ENCODE results near the gene DNAJA2. TPM values are rescaled to one million over a fixed set of nuclear protein-coding genes. Genes with fewer than 3 reads are reported as not detected.

Gene DNAJA2
- total RNA-seq, 1 donor from 2014 or later: 95.7 TPM

DNA sequence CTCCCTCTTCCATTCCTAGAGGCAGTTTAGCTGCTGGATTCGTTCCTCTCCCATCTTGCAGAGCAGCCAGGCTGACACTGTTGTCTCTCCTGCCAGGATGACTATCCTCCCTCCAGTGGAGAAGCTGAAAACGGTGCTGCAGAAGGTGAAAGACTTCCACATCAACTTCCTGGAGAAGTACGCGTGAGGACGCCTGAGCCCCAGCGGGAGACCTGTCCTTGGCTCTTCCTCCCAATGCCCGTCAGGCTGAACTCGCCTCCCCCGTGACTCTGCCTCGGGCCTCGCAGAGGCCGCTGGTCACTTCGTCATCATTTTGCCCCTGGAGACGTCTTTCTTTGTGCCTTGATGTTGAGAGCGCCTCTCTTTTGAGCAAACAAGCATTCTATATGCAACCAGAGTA is 44.7 kb downstream of the DNAJA2 start:
- no peak for DNase-seq (ENCODE audit: low read depth)

DNA sequence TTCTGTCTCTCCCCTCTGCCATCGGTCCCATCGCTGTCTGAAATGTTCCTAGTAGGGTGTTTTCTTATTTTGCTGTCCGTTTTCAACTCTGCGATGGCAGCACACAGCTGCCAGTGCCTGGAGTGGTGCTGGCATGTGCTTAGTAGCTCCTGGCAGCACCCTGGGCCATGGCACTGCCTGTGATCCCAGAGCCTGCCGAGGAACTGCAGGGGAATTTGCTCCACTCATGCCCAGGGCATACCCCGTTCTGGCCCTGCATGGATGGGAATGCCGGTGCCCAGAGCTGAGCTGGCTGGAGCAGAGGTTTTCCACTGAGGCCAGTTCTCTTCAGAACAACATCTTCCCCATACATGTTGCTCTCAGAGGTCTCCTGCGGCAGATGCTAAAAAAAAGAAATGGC is 46.2 kb downstream of the DNAJA2 start:
- no peak for DNase-seq (ENCODE audit: low read depth)

DNA sequence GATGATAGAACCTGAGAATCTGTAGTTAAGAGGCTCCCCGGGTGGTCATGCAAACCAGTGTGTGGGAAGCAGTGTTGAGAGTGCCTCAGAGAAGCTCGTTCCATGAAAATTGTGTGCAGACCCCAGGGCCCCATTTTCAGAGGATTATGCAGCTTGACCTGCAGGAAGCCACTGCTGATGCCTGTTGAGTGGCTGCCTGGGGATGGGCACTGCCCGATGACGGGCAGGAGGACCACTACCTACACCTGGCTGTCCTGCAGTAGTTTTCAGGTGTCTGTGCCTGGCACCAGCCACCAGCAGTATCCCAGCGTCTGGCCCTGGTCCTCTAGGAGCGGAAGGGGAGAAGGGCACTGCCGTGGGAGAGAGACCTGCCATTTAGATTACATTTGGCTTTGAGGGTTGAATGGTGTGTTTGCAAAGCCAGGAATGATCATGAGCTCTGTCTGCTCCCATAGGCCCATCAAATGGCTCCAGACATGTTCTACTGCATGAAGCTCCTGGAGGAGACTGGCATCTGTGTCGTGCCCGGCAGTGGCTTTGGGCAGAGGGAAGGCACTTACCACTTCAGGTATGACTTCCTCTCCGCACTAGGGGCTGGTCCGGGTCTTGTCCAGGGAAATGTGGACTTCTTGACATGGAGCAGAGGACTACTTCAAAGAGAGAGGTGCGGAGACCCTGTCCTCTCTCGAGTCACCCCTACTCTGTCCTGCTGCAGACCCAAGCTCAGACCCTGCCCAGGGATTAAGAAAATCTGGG is 46.8 kb downstream of the DNAJA2 start:
- DNase-seq (ENCODE audit: low read depth): no peak

DNA sequence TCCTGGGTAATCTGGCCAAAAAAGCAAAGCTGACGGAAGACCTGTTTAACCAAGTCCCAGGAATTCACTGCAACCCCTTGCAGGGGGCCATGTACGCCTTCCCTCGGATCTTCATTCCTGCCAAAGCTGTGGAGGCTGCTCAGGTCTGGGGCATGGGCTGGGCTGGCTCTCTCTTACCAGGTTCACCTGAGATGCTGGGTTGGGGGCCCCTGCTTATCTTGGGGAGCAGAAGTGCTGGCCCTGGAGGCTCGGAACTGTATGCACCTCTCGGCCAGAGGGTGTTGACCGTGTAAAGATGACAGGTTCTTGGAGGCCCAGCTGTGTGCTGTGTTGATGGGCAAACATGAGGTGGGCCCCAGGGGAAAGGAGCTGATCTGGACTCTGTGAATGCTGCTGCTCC is 49.1 kb downstream of the DNAJA2 start:
- no peak for DNase-seq (ENCODE audit: low read depth)

DNA sequence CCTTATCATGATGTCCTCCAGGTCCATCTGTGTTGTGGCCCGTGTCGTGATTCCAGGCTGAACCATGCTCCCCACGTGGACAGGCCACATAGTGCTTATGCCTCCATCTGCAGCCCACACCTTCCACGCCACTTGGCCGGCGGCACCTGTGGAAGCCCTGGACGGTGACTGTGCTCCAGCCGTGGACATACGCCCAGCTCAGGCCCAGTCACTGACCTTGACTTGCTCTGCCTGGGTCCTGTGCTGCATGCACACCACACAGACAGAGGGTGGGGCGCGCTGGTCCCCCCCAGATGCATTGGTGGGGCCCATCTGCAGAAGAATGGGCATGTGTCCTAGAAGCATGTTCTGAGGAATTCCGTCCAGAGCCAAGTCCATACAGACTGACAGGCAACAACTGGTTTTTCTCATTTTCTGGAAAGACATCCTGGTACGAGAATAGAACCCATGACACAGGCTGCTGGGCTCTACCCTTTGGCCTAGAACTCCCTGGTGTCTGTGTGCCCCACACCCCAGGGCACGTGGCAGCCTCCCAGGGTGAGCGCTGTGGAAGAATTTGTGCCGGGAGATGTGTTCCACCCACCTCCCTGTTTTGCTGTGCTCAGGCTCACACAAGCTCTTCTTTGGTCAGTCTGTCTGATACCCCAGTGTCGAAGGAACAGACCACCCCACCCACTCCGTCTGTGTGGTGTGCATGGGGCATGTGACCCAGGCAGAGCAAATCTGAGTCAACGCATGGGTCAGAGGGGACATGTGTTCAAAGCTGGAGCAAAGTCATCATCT is 49.8 kb downstream of the DNAJA2 start:
- DNase-seq (ENCODE audit: low read depth): no peak

DNA sequence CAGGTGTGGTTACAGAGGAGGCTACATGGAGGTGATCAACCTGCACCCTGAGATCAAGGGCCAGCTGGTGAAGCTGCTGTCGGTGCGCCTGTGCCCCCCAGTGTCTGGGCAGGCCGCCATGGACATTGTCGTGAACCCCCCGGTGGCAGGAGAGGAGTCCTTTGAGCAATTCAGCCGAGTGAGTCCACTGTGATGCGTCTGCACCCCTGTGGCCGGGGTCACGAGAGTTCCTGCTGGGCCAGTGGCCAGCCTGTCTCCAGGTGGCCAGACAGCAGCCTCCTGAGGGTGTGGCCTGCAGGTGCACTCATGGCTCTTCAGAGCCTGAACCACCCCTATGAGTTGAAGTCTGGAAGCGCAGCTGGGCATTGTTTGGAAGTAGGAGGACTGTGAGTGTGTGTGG is 51.2 kb downstream of the DNAJA2 start:
- DNase-seq (ENCODE audit: low read depth): no peak

DNA sequence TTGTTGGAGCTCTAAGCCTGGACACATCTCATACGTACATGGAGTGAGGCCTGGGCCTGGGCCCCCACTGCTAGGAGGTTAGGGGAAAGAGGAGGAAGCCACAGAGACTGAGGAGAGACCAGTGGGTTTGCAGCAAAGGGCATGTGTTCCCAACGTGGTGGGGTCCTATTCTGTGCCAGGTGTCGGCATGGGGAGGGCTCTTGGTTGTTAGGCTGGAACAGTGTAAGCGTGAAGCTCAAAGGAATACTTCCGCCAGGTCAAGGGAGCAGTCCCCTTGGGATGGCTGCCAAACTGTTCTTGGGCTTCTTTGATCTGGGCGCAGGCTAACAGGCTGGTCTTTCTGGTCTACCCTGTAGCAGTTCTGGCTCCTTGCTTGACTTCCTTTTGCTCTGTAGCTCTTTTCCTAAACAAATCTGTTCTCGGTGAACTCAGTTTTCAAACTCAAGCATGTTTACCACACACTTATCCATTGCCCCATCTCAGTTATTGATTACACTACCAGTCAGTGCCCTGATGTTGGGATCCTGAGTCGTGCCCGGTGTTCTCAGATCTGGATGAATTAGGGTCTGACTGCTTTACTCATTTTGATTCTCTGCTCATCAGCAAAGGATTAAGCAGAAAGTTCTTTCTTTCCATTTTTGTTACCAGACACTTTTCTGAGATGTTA is 52.9 kb downstream of the DNAJA2 start:
- DNase-seq (ENCODE audit: low read depth): peak; percentile 4

DNA sequence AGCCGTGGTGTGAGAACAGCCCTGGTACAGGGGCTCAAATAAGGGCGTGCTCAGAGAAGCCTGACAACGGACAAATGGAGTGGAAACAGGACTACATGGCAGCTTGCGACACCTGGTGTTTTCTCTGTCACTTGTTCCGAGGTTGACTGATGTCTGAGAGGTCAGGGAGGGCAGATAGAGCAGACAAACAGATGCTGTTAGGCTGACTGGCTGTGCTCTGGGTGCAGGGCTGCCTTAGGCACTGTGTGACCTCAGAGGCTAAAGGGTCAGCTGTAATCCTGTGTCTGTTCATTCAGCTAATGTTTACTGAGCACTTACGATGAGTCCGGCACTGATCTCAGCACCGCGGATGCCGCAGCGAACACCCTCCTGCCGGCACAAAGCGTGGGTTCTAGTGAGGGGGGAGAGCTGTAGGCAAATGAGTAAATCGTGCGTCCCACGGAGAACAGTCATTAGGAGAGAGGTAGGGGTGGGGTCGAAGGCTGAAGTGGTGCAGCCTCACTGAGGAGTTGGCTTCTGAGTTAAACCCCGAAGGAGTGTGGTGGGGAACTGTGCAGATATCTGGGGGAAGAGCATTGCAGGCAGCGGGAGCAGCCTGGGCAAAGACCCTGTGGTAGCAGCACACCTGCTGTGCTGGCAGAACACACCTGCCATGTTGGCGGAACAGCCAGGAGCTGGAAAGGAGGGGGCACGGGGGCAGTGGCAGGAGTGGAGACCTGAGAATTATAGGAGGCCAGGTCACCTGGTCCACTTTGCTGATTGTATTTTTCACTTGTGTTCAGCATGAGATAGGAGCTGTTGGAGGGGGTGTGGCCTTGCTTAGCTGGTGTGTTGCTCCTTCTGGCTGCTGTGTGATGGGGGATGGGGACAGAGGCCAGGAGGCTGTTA is 54.3 kb downstream of the DNAJA2 start:
- DNase-seq (ENCODE audit: low read depth): no peak

DNA sequence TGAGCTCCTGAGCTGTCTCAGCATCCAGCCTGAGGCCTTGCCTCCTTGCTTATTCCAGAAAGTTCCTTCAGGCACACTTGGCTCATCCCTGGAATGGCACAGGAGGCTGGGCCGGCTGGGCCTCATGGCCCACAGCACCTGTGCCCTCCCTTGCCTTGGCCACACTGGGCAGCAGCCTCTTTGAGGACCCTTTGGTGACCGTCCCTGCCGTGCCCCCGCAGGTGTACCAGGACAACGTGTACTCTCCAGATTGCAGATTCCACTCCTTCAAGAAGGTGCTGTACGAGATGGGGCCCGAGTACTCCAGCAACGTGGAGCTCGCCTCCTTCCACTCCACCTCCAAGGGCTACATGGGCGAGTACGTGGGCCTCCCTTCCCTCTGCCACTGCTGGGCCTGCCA is 55.1 kb downstream of the DNAJA2 start:
- DNase-seq (ENCODE audit: low read depth): no peak

DNA sequence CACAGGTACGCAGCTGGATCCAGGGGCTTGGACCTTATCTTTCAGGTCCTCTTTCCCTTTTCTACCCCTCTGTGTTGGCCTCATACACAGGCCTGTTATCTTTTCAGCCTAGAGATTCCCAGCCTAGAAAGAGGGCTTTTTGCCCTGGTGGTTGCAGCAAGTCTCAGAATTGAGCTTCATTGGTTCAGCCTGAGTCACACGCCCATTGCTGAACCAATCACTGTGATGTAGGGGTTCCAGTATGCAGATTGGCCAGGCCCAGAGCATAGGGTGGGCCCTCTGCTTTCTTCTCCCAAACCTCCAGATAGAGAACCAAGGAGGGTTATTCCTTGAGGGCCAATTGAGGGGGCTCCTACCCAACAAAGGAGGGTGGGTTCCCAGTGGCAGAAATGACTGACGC is 56.5 kb downstream of the DNAJA2 start:
- no peak for DNase-seq (ENCODE audit: low read depth)

DNA sequence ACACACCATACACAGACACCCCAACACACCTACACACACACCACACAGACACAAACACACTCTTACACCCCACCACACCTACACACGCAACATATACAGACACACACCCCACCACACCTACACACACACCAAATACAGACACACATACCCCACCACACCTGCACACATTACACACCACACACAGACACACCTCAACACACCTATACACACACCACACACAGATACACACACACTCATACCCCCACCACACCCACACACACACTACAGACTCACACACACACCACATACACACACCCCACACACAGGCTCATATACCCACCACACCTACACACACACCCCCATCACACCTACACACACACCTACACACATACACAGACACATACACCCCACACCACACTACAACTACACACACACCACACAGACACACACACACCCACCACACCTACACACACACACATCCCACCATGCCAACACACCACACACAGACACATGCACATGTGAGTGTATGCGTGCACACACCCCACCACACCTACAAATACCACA is 57.9 kb downstream of the DNAJA2 start:
- no peak for DNase-seq (ENCODE audit: low read depth)

DNA sequence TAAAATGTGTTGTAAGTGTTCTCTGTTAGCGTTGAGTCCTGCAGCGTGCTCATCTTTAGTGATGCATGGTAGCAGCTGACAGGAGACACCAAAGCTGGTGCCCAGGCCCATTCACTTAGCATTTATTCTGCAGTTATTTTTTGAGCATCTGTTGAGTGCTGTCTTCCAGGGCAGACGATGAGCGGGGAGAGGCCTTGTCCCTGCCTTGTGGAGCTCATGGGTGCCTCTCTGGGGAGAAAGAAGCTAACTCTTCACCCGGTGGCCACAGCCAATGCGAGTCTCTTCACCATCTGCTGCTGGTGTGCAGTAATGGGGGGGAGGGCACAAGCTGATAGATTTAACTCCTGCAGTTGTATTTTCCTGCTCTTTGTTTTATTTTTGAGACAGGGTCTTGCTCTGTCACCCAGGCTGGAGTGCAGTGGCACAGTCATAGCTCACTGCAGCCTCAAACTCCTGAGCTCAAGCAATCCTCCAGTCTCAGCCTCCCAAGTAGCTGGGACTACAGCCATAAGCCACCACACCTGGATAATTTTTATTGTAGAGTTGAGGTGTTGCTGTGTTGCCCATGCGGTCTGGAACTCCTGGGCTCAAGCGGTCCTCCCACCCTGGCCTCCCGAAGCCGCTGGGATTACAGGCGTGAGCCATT is 58.8 kb downstream of the DNAJA2 start:
- DNase-seq (ENCODE audit: low read depth): no peak

DNA sequence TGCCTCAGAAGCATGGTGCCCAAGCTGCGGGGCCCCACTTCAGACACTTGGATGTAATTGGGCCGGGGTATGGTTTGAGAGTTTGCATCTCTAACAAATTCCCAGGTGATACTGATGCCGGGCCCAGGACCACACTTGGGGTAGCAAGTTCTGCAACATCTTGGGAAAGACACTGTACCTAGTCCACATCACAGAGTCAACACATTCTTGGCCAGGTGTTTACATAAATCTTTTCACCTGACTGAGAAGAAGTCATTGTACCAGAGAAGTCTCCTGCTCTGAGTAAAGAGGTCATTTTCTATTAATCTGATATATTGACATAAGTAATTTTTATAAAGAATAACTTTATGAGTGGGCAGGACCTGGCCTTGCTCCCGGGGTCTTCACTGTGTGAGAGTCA is 61.8 kb downstream of the DNAJA2 start:
- DNase-seq (ENCODE audit: low read depth): no peak

DNA sequence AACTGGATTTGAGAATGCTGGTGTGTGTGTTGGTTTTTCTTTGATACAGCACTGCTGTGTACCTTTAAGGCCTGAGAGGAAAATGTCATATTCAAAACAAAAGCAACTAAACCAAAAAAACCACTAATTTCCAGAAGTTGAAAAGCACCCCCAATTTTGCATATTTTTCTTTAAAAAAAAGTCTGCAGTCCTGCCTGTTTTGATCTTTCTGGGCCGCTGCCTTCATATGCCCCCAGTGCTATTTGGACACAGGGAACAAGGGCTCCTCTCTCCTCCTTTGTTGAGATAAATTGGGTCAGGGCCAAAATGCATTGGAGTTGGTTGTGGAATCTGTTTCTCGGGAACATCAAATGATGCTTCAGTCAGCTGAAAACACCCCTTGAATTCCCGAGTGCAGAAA is 62.4 kb downstream of the DNAJA2 start:
- DNase-seq (ENCODE audit: low read depth): no peak

DNA sequence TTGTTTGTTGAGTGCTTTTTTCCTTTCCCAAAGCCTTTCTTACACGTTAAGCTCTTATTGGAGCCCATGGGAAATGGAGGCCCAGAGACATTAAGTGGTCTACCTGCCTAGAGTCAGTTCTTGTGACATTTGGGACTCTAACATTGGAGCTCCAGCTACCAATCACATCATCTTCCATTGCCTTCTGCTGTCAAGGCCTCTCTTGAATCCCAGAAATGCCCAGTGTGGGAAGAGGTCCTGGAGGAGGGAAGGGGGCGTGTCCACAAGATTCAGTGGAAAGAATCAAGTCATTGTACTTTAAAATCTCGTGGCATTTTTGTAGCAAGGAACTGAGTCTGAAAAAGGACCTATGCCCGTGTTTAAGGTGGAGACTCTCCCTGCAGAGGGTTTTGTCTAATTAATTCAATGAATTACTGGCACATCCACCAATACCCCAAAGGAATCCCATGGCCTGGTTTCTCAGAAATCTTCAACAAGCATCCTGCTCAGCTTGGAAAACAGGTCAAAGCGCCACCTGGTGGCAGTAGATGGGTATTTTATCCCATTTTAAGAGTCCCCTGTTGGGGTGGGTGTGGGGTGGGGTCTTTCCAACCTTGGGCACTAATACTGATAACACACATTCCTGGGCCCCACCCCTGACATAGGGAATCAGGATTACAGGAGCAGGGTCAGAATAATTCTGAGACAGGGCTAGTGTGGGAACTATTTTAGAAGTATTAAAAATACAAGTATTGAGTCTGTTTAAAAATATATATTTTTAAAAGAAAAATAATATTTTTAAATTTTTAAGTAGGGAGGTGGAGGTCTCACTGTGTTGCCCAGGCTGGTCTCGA is 64.7 kb downstream of the DNAJA2 start:
- DNase-seq (ENCODE audit: low read depth): peak; percentile 55

DNA sequence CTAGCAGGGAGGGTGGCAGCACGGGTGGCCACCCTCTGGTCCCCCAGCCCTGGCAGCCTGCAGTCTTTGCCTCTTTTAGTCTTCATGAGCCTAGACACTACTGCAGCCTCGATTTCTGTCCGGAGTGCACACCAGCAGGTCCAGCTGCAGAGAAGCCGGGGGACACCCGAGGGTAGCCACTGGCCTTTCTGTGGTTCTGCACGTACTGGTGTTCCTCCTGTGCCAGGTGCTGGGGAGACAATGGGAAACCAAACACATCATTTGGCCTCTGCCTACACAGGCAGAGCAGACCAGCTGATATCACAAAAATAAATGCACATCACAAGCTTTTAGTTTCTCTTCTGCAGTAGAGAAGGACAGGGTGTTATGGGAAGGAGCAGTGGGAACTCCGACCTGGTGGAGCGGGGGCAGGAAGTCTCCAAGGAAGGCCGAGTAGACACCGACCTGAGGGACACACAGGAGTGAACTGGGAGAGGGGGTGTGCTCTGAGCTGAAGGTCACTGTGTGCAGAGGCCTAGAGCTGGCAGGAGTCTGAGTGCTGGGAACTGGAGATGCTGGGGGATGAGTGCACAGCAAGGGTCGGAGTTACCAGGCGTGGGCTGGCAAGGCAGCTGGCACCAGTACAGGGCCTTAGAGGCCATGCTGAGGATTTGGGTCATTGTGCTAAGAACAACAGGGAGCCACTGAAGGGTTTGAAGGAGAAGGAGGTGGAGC is 66.3 kb downstream of the DNAJA2 start:
- no peak for DNase-seq (ENCODE audit: low read depth)

DNA sequence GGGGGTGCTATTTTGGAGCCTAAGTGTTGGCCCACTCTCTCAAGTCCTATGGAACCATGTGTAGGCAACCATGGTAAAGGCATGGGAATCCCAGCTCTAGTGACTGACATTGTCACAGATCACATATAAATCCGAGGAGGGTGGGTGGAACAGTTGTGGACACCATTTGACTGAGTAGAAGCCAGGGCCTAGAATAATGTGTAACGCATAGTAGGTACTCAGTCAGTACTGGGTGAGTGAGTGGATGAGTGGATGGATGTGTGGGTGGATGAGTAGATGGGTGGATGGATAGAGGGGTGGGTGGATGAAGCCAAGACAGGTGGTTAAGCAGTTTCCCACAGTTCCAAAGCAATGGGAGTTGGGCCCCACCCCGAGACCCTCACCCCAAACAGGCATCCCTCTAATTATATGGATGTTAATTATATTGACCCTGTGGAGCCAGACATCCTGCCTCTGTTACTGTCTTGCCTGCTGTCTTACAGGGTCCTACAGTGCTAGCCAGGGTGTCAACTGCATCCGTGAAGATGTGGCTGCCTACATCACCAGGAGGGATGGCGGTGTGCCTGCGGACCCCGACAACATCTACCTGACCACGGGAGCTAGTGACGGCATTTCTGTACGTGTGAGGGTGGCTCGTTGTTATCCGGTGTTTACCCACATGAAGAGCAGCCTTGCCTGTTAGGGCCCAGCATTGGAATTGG is 67.0 kb downstream of the DNAJA2 start:
- no peak for DNase-seq (ENCODE audit: low read depth)

All from renal cortical epithelial cell (primary cell).